Nephron (organoid): Measurements from ENCODE around the gene LSM5.

Experiments used
- H3K27ac Mint-ChIP-seq, 3 experiments: 2 replicates each; pipeline ENCODE4 v1.8.0; 2020; ENCODE audit warnings: mixed read lengths in 3 of 3, mild to moderate bottlenecking in 2 of 3, moderate library complexity in 1 of 3
- H3K27me3 Mint-ChIP-seq: 2 replicates; pipeline ENCODE4 v1.8.0; 2021; ENCODE audit warnings: low read depth, mild to moderate bottlenecking, moderate library complexity, mixed read lengths
- H3K36me3 Mint-ChIP-seq: 2 replicates; pipeline ENCODE4 v1.8.0; 2020; ENCODE audit warnings: low read depth, mixed read lengths
- H3K4me1 Mint-ChIP-seq: 2 replicates; pipeline ENCODE4 v1.8.0; 2020; ENCODE audit warnings: mixed read lengths
- H3K4me3 Mint-ChIP-seq, 3 experiments: 2 replicates each; pipeline ENCODE4 v1.8.0; 2020; ENCODE audit warnings: mild to moderate bottlenecking in 3 of 3, mixed read lengths in 3 of 3, moderate library complexity in 2 of 3
- H3K9me3 Mint-ChIP-seq: 2 replicates; pipeline ENCODE4 v1.8.0; 2020; ENCODE audit warnings: mixed read lengths
- TF ChIP-seq, protein P1 (sequence below), 3 experiments: fragments of 200-600 bp; sonication (generic); IDR thresholded peaks; one replicate each; pipeline ENCODE4 v1.5.0; 2021; ENCODE audit warnings: antibody characterized with exemption in 3 of 3; ENCODE audit not compliant: unreplicated experiment in 3 of 3

LSM5 gene

DNA sequence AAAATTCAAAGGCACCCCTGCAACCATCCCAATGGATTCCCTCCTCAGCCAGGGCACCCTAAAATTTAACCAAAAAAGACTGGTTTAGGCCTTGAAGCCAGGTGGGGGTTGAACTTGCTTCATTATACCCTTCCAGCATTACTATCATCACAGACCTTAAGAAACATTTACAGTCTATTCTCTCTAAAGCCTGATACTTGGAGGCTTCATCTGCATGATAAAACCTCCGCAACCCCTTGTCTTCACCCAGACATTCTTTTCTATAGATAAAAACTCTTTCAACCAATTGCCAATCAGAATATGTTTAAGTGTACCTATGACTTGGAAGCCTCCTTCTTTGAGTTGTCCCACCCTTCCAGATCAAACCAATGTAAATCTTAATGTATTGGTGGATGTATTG lies 23.0 kb upstream of the LSM5 start:
- TF ChIP-seq, protein P1, sequence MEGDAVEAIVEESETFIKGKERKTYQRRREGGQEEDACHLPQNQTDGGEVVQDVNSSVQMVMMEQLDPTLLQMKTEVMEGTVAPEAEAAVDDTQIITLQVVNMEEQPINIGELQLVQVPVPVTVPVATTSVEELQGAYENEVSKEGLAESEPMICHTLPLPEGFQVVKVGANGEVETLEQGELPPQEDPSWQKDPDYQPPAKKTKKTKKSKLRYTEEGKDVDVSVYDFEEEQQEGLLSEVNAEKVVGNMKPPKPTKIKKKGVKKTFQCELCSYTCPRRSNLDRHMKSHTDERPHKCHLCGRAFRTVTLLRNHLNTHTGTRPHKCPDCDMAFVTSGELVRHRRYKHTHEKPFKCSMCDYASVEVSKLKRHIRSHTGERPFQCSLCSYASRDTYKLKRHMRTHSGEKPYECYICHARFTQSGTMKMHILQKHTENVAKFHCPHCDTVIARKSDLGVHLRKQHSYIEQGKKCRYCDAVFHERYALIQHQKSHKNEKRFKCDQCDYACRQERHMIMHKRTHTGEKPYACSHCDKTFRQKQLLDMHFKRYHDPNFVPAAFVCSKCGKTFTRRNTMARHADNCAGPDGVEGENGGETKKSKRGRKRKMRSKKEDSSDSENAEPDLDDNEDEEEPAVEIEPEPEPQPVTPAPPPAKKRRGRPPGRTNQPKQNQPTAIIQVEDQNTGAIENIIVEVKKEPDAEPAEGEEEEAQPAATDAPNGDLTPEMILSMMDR (IDR thresholded peaks at IDR 0.05; ENCODE audit: unreplicated experiment in 3 of 3), result no peak

DNA sequence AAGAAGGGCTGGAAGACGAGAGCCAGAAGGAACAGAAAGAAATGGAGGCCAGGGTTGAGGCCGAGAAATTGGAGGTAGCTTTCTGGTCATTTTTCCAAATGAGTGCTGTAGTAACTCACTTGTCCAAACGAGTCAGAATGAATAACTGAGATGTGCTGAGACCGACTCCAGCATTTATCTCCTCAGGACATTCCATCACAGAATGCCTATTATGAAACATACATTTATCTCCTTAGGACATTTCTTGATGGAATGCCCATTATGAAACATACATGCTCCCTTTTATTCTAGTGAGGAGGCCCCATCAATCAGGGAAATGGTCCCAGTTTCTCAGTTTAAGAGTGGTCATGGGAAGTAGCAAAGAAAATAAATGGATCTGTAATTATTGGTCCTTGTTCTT lies 21.6 kb upstream of the LSM5 start:
- H3K27me3 Mint-ChIP-seq, result no peaks in the 10 kb centered on the region
- TF ChIP-seq, protein P1 (IDR thresholded peaks at IDR 0.05; ENCODE audit: unreplicated experiment in 3 of 3), result no peak
- peaks cover 78% of the 10 kb centered on the region for H3K9me3 Mint-ChIP-seq
- peaks cover 96% of the 10 kb centered on the region for H3K36me3 Mint-ChIP-seq
- no peak overlapping the region for H3K4me3 Mint-ChIP-seq
- H3K4me1 Mint-ChIP-seq, result no peaks in the 10 kb centered on the region
- H3K27ac Mint-ChIP-seq, result no peak overlapping the region

More for the DNA sequence above, 23.0 kb upstream of the LSM5 start:
- no peak overlapping the region for H3K27ac Mint-ChIP-seq
- peaks cover 80% of the 10 kb centered on the region for H3K9me3 Mint-ChIP-seq
- no peaks in the 10 kb centered on the region for H3K4me1 Mint-ChIP-seq
- peaks cover 93% of the 10 kb centered on the region for H3K36me3 Mint-ChIP-seq
- no peaks in the 10 kb centered on the region for H3K27me3 Mint-ChIP-seq
- no peak overlapping the region for H3K4me3 Mint-ChIP-seq

DNA sequence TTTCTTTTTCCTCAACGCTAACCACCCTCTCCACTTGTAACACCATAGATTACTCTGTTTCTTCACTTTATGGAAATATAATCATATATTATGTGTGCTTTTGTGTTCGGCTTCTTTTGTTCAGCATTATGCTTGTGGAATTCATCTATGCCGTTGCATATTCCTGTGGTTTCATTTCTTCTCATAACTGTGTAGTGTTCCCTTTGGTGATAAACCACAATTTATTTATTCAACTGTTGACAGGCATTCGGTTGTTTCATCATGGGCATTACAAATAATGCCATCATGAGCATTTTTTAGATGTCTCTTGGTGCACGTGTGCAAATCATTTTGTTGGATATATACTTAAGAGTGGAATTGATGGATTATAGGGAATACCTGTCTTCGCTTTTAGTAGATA lies 17.2 kb upstream of the LSM5 start:
- TF ChIP-seq, protein P1 (IDR thresholded peaks at IDR 0.05; ENCODE audit: unreplicated experiment in 3 of 3), result no peak
- Mint-ChIP-seq H3K27me3 (no peaks in the 10 kb centered on the region), H3K4me3 (no peak overlapping the region), H3K27ac (no peak overlapping the region), H3K4me1 (no peaks in the 10 kb centered on the region), H3K36me3 (peaks cover 68% of the 10 kb centered on the region), H3K9me3 (peaks cover 37% of the 10 kb centered on the region)

DNA sequence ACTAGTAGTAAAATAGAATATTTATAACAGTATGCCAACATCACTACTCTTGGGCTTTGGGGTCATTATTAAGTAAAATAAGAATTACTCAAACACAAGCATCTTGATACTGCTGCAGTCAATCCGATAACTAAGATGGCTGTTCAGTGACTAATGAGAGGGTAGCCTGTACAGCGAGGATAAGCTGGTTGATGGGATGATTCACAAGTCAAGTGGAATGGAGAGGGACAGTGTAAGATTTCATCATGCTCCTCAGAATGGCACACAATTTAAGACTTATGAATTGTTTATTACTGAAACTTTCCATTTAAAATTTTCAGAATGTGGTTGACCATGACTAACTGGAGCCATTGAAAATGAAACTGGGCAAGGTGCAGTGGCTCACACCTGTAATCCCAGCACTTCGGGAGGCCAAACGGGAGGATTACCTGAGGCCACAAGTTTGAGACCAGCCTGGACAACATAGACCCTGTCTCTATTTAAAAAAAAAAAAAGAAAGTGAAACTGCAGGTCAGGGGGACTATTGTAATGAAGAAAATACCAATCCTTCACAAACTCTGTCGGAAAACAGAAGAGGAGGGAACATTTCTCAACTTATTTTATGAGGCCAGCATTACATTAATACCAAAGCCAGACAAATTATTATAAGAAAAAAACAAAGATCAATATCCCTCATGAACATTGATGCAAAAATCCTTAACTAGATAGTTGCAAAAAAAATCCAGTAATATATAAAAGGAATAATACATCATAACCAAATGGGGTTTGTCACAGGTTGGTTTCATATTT lies 16.3 kb upstream of the LSM5 start:
- Mint-ChIP-seq H3K9me3 (peaks cover 28% of the 10 kb centered on the region), H3K4me1 (no peaks in the 10 kb centered on the region), H3K27ac (no peak overlapping the region), H3K27me3 (no peaks in the 10 kb centered on the region), H3K36me3 (peaks cover 61% of the 10 kb centered on the region), H3K4me3 (no peak overlapping the region)
- TF ChIP-seq, protein P1 (IDR thresholded peaks at IDR 0.05; ENCODE audit: unreplicated experiment in 3 of 3), result no peak

DNA sequence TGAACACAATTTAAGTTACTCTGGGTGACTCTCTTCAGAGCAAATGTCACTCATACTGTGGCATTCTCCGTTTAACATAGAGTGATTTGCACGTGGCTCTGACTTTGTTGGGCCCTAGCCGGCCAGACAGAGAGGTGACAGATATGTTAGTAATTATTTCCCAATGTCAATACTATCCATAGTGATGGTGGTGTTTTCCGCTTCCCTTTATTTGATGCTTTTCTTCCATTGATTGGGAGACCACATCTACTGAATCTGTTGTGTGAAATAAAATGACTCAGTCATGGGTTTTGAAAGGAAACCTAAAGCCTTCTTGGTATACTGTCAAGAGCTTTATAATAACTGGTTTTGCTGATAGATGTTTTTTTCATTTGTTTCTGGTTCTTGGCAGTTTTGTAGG lies 12.5 kb upstream of the LSM5 start:
- H3K9me3 Mint-ChIP-seq, result peaks cover 10% of the 10 kb centered on the region
- H3K4me3 Mint-ChIP-seq, result no peak overlapping the region
- no peaks in the 10 kb centered on the region for H3K27me3 Mint-ChIP-seq
- TF ChIP-seq, protein P1 (IDR thresholded peaks at IDR 0.05; ENCODE audit: unreplicated experiment in 3 of 3), result no peak
- H3K27ac Mint-ChIP-seq, result no peak overlapping the region
- H3K36me3 Mint-ChIP-seq, result peaks cover 47% of the 10 kb centered on the region
- H3K4me1 Mint-ChIP-seq, result peaks cover 6% of the 10 kb centered on the region

DNA sequence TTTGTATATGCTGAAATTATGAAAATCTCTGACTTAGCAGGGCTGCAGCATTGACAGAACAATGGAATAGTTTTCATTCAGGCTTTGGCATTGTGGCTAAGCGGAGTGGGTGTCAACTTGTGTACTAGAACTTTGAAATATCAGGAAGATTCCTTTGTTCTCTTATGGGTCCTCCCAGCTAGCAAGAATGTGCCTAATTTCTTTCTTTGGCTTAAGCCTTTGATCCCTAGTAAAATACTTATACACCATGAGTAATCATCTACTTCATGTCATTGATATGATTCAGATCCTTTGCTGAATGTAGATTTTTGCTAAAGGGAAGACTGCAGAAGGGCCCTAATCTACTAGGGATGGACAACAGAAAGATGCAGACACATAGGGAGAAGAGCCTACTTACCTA lies 11.3 kb upstream of the LSM5 start:
- peaks cover 7% of the 10 kb centered on the region for H3K4me1 Mint-ChIP-seq
- H3K9me3 Mint-ChIP-seq, result peaks cover 4% of the 10 kb centered on the region
- peaks cover 44% of the 10 kb centered on the region for H3K36me3 Mint-ChIP-seq
- H3K27ac Mint-ChIP-seq, result no peak overlapping the region
- no peak overlapping the region for H3K4me3 Mint-ChIP-seq
- no peaks in the 10 kb centered on the region for H3K27me3 Mint-ChIP-seq
- TF ChIP-seq, protein P1 (IDR thresholded peaks at IDR 0.05; ENCODE audit: unreplicated experiment in 3 of 3), result no peak
